K562 (cell line): Measurements from ENCODE around the gene BCO2. TPM values are rescaled to one million over a fixed set of nuclear protein-coding genes. Genes with fewer than 3 reads are reported as not detected.

Source experiments
- ATAC-seq: fragments of 200-7000 bp; cut with Tn5 transposase; 3 replicates; pipeline ENCODE4 v1.9.1; 2020; ENCODE audit warnings: moderate library complexity
- BruUV-seq: library from RNA; stranded (reverse); fragments of 400-500 nt; replicated peaks from 2 replicates; lab custom pipeline; 2021; lab: Mats Ljungman, UMichigan
- CTCF ChIA-PET: fragments of 300-600 bp; formaldehyde crosslinking; extraction: SDS; loops from one replicate; lab custom pipeline; 2021; ENCODE audit warnings: low intra/inter-chr PET ratio; lab: Yijun Ruan, JAX
- POLR2A ChIA-PET: fragments of 300-600, 350-650 bp; sonication (Branson Sonifier 250); formaldehyde crosslinking; extraction: SDS; loops from one replicate; lab custom pipeline; 2021; ENCODE audit warnings: antibody characterized with exemption, inconsistent platforms; lab: Yijun Ruan, JAX
- DNase-seq, 4 experiments: peaks; one replicate each; pipeline versions ENCODE4 v3.0.0 to v3.0.0-alpha.2; 2011 to 2018; ENCODE audit warnings: low spot score in 3 of 4, mixed read lengths in 3 of 4; ENCODE audit errors: extremely low read depth in 1 of 4
- FAIRE-seq: peaks from 2 replicates; lab custom pipeline; 2011; peaks lifted over from hg19 to GRCh38; lab: Jason Lieb, UNC
- H2AFZ ChIP-seq: 2 replicates; pipeline ENCODE4 v1.6.0; 2011; ENCODE audit warnings: low read depth, low read length, control low read depth, inconsistent platforms
- H3K27ac ChIP-seq: fragments of 200-600 bp; 3 replicates; pipeline ENCODE4 v1.8.0; 2011; ENCODE audit warnings: low read depth, mild to moderate bottlenecking, control low read depth, inconsistent platforms, low read length, moderate library complexity, mixed read lengths; ENCODE audit errors: extremely low read depth
- H3K27me3 ChIP-seq, 2 experiments: fragments of 300-600 bp in 1 of 2; 2 replicates in 1 of 2; 3 replicates in 1 of 2; pipeline versions ENCODE4 v1.6.0 to v1.8.0; 2011; ENCODE audit warnings: inconsistent platforms in 2 of 2, low read length in 2 of 2, mild to moderate bottlenecking in 1 of 2, mixed read lengths in 1 of 2, moderate library complexity in 1 of 2; ENCODE audit not compliant: control insufficient read depth in 2 of 2, insufficient read depth in 2 of 2
- H3K36me3 ChIP-seq: fragments of 300-600 bp; 3 replicates; pipeline ENCODE4 v1.8.0; 2011; ENCODE audit warnings: mild to moderate bottlenecking, low read length, inconsistent platforms; ENCODE audit not compliant: control insufficient read depth, insufficient read depth
- H3K4me1 ChIP-seq, 2 experiments: fragments of 200-600 bp in 1 of 2; replicated peaks in 1 of 2; 2 replicates in 1 of 2; 3 replicates in 1 of 2; pipeline versions ENCODE4 v1.5.1 to v1.8.0; 2011; ENCODE audit warnings: inconsistent platforms in 2 of 2, low read length in 2 of 2, mild to moderate bottlenecking in 1 of 2, mixed read lengths in 1 of 2, moderate library complexity in 1 of 2; ENCODE audit not compliant: control insufficient read depth in 2 of 2, insufficient read depth in 2 of 2
- H3K4me2 ChIP-seq: 2 replicates; pipeline ENCODE4 v1.6.1; 2011; ENCODE audit warnings: low read length, control low read depth, inconsistent platforms, mixed read lengths; ENCODE audit not compliant: insufficient read depth
- H3K4me3 ChIP-seq: fragments of 200-600 bp; sonication (generic), shearing (Covaris generic); 2 replicates; pipeline ENCODE4 v1.5.1; 2016; ENCODE audit warnings: control low read depth, inconsistent platforms
- H3K79me2 ChIP-seq: fragments of 200-600 bp; 3 replicates; pipeline ENCODE4 v1.8.0; 2011; ENCODE audit warnings: low read length, inconsistent platforms; ENCODE audit not compliant: control insufficient read depth, insufficient read depth
- H3K9ac ChIP-seq, 2 experiments: 2 replicates each; pipeline versions ENCODE4 v1.6.0 to v1.6.1; 2011; ENCODE audit warnings: low read depth in 2 of 2, low read length in 2 of 2, control low read depth in 1 of 2, inconsistent platforms in 1 of 2, mild to moderate bottlenecking in 1 of 2, mixed read lengths in 1 of 2; ENCODE audit not compliant: insufficient read depth in 1 of 2
- H3K9me1 ChIP-seq: one replicate; pipeline ENCODE4 v1.6.0; 2011; ENCODE audit warnings: inconsistent platforms, mild to moderate bottlenecking, low read length, moderate library complexity; ENCODE audit not compliant: control insufficient read depth, insufficient read depth
- H3K9me3 ChIP-seq: replicated peaks from 2 replicates; pipeline ENCODE4 v1.5.1; 2011; ENCODE audit warnings: low read depth, low read length, inconsistent platforms; ENCODE audit not compliant: control insufficient read depth, insufficient read depth
- H4K20me1 ChIP-seq: replicated peaks from 2 replicates; pipeline ENCODE4 v1.6.1; 2011; ENCODE audit warnings: low read length, inconsistent platforms, mixed read lengths; ENCODE audit not compliant: control insufficient read depth, insufficient read depth
- GABPB1 ChIP-seq: sonication (generic); formaldehyde crosslinking; IDR thresholded peaks from 2 replicates; pipeline ENCODE4 v1.8.0; 2022; ENCODE audit warnings: mild to moderate bottlenecking, missing genetic modification reagents
- NCOR1 ChIP-seq: fragments of 450-650 bp; IDR thresholded peaks from 2 replicates; pipeline ENCODE4 v1.6.1; 2016; ENCODE audit warnings: mild to moderate bottlenecking, moderate library complexity
- PHB2 ChIP-seq: fragments of 450-650 bp; IDR thresholded peaks from 2 replicates; pipeline ENCODE4 v1.6.1; 2017; ENCODE audit warnings: low read depth
- ZNF224 ChIP-seq: sonication (generic); formaldehyde crosslinking; IDR thresholded peaks from 2 replicates; pipeline ENCODE4 v1.8.0; 2022; ENCODE audit warnings: mild to moderate bottlenecking, missing genetic modification reagents
- WGBS: fragments of 100-300 bp; shearing (Covaris generic); methylation state at CpG from one replicate; pipeline ENCODE4 v1.1.6; 2016; ENCODE audit warnings: low coverage, mixed read lengths; ENCODE audit not compliant: insufficient coverage; ENCODE audit errors: missing lambda C conversion rate; 5-methylcytosine and 5-hydroxymethylcytosine counted together
- in situ Hi-C: fragments of 300-500 bp; cut with MboI; formaldehyde crosslinking; loops from 4 replicates; pipeline ENCODE4 v1.15.0; 2018; ENCODE audit warnings: inconsistent platforms, mixed read lengths
- intact Hi-C: fragments of 100-400 bp; cut with micrococcal nuclease; formaldehyde crosslinking; loops from 2 replicates; pipeline ENCODE4 v1.14.2; 2022
- polyA plus RNA-seq, 8 experiments: library from polyadenylated mRNA; depleted of rRNA in 4 of 8; stranded (reverse) in 5 of 8; unstranded in 3 of 8; fragments of >200 nt; fragmentation: Nextera tagmentation in 2 of 8; fragmentation: Illumina TruSeq in 1 of 8; extraction: Ambion mirVana in 2 of 8; extraction: Trizol in 1 of 8; gene quantifications; 2 replicates each; pipeline versions ENCODE4 v1.2.1 to v1.2.3, GENCODE V29; 2011 to 2014; ENCODE audit warnings: inconsistent platforms in 1 of 8, missing spikeins in 1 of 8
- total RNA-seq, 7 experiments: library from RNA; depleted of rRNA in 6 of 7; stranded (reverse); fragments of >200 nt in 6 of 7; fragmentation: Illumina TruSeq in 2 of 7; extraction: Trizol in 2 of 7; gene quantifications; 2 replicates each; pipeline versions ENCODE4 v1.2.1 to v1.2.3, GENCODE V29; 2011 to 2021; ENCODE audit warnings: low replicate concordance in 1 of 7
- TF ChIP-seq, protein P1 (sequence below): sonication (generic); formaldehyde crosslinking; IDR thresholded peaks from 2 replicates; pipeline ENCODE4 v1.8.1; 2023; ENCODE audit warnings: mild to moderate bottlenecking, missing genetic modification reagents
- TF ChIP-seq, protein P2 (sequence below): sonication (generic); formaldehyde crosslinking; IDR thresholded peaks from 2 replicates; pipeline ENCODE4 v1.8.0; 2023; ENCODE audit warnings: mild to moderate bottlenecking, missing genetic modification reagents

The BCO2 gene
- total and polyA plus RNA-seq, 9 of the 15 experiments (the other 6 are each of a cell fraction or from before 2014, with no cell fraction given): 0.21 to 1.0 (median 0.47) TPM; not detected in 1

DNA sequence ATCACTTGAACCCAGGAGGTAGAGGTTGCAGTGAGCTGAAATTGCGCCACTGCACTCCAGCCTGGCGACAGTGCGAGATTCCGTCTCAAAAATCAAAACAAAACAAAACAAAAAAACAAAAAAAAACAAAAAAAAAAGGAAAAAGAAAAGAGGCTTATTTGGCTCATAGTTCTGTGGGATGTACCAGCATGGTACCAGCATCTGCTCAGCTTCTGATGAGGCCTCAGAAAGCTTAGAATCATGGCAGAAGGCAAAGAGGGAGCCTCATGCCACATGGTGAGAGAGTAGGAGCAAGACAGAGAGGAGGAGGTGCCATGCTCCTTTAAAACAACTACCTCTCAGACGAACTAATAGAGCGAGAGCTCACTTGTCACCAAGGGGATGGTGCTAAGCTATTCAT lies 40.3 kb downstream of the BCO2 start (continued):
- TF ChIP-seq ZNF224 (CRISPR knock-in tag) (no peak), PHB2 (no peak), NCOR1 (no peak), GABPB1 (CRISPR knock-in tag) (no peak)
- TF ChIP-seq, protein P1, sequence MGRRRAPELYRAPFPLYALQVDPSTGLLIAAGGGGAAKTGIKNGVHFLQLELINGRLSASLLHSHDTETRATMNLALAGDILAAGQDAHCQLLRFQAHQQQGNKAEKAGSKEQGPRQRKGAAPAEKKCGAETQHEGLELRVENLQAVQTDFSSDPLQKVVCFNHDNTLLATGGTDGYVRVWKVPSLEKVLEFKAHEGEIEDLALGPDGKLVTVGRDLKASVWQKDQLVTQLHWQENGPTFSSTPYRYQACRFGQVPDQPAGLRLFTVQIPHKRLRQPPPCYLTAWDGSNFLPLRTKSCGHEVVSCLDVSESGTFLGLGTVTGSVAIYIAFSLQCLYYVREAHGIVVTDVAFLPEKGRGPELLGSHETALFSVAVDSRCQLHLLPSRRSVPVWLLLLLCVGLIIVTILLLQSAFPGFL (CRISPR knock-in tag): no peak

DNA sequence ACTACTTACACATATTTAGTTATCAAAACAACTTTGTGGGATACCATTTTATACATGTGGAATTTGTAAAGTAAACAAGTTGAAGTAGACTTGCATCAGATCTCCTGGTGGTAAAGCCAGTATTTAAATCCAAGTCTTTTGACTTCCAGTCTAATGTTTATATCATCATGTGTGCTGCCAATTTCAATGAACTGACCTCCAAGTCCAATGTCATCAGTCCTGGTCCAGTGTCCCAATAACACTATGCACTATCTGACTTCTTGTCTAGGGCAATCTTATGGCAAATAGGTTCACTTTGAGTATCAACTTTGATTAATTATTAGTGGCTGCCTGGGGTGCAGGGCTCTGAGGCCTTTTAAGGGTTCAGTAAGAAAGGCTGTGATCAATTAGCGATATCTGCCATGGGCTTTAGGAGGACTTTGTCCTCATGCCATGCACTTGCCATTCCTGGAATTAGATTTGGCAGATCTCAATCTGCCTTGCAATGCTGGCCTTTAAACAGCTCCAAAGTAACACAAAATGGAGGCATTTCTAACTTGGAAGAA lies 41.3 kb downstream of the BCO2 start:
- DNase-seq: no peak
- intact Hi-C loops: loop anchor here (5.0 kb wide), 1 partner anchor 341 kb away; no protein-coding TSS in a partner anchor

More for the DNA sequence above, 41.3 kb downstream of the BCO2 start:
- POLR2A ChIA-PET: interaction anchor here (1.3 kb wide), 1 partner anchor 97 kb away, joined by 6 read pairs; no protein-coding TSS in a partner anchor
- 0 out of 5 replicates have a peak, but pooled peaks cover 0 to 2% of the 10 kb centered on the region in 2 experiments for H3K27me3 ChIP-seq
- no peak overlapping the region for H3K27ac ChIP-seq
- H2AFZ ChIP-seq: no peak overlapping the region
- no peak overlapping the region for H3K4me2 ChIP-seq
- H4K20me1 ChIP-seq: no peaks in the 10 kb centered on the region
- H3K9ac ChIP-seq: no peak overlapping the region
- no peaks in the 10 kb centered on the region for H3K36me3 ChIP-seq
- no peaks in the 10 kb centered on the region for H3K9me1 ChIP-seq
- no peaks in the 10 kb centered on the region for H3K9me3 ChIP-seq
- ATAC-seq: no peak
- TF ChIP-seq, protein P2, sequence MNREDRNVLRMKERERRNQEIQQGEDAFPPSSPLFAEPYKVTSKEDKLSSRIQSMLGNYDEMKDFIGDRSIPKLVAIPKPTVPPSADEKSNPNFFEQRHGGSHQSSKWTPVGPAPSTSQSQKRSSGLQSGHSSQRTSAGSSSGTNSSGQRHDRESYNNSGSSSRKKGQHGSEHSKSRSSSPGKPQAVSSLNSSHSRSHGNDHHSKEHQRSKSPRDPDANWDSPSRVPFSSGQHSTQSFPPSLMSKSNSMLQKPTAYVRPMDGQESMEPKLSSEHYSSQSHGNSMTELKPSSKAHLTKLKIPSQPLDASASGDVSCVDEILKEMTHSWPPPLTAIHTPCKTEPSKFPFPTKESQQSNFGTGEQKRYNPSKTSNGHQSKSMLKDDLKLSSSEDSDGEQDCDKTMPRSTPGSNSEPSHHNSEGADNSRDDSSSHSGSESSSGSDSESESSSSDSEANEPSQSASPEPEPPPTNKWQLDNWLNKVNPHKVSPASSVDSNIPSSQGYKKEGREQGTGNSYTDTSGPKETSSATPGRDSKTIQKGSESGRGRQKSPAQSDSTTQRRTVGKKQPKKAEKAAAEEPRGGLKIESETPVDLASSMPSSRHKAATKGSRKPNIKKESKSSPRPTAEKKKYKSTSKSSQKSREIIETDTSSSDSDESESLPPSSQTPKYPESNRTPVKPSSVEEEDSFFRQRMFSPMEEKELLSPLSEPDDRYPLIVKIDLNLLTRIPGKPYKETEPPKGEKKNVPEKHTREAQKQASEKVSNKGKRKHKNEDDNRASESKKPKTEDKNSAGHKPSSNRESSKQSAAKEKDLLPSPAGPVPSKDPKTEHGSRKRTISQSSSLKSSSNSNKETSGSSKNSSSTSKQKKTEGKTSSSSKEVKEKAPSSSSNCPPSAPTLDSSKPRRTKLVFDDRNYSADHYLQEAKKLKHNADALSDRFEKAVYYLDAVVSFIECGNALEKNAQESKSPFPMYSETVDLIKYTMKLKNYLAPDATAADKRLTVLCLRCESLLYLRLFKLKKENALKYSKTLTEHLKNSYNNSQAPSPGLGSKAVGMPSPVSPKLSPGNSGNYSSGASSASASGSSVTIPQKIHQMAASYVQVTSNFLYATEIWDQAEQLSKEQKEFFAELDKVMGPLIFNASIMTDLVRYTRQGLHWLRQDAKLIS (CRISPR knock-in tag): no peak
- no peaks in the 10 kb centered on the region for H3K4me1 ChIP-seq
- no peak overlapping the region for H3K4me3 ChIP-seq
- in situ Hi-C loops: no loop called here
- BruUV-seq: no TSS peak
- 0% methylated on average over 1 of the region's 1 CpG for WGBS
- CTCF ChIA-PET: no interaction called here
- FAIRE-seq: no peak
- no peaks in the 10 kb centered on the region for H3K79me2 ChIP-seq
